K562 (cell line): ENCODE data around the gene WDR45. TPM values are rescaled to one million over a fixed set of nuclear protein-coding genes. Genes with fewer than 3 reads are reported as not detected.

Experiments used
- FOXK1 ChIP-seq: sonication (generic); formaldehyde crosslinking; IDR thresholded peaks from 2 replicates; pipeline ENCODE4 v1.8.0; 2022; ENCODE audit warnings: missing genetic modification reagents, mild to moderate bottlenecking, borderline replicate concordance
- KAT8 ChIP-seq: fragments of 450-650 bp; IDR thresholded peaks from 2 replicates; pipeline ENCODE4 v1.6.1; 2016; ENCODE audit warnings: low read depth, mild to moderate bottlenecking
- KLF6 ChIP-seq: fragments of 250-450 bp; sonication (Bioruptor Pico); IDR thresholded peaks from 2 replicates; pipeline ENCODE4 v1.4.0; 2020; ENCODE audit warnings: mild to moderate bottlenecking, moderate library complexity, borderline replicate concordance
- MCM2 ChIP-seq: fragments of 450-650 bp; IDR thresholded peaks from 2 replicates; pipeline ENCODE4 v1.6.1; 2017; ENCODE audit warnings: low read depth, mild to moderate bottlenecking
- MXD1 ChIP-seq: fragments of 250-450 bp; sonication (Bioruptor Pico); IDR thresholded peaks from 2 replicates; pipeline ENCODE4 v1.8.0; 2021; ENCODE audit warnings: borderline replicate concordance, mild to moderate bottlenecking, moderate library complexity; ENCODE audit not compliant: poor library complexity, severe bottlenecking
- NCOA6 ChIP-seq: fragments of 450-650 bp; IDR thresholded peaks from 2 replicates; pipeline ENCODE4 v1.6.1; 2017; ENCODE audit warnings: mild to moderate bottlenecking
- NR2F6 ChIP-seq: fragments of 450-650 bp; formaldehyde crosslinking; IDR thresholded peaks from 2 replicates; pipeline ENCODE4 v1.4.0; 2020; ENCODE audit warnings: mild to moderate bottlenecking
- POLR2A ChIP-seq: fragments of 450-650 bp; conservative IDR thresholded peaks from 2 replicates; pipeline ENCODE4 v1.6.1; 2016
- POLR3A ChIP-seq: IDR thresholded peaks from 2 replicates; pipeline ENCODE4 v1.6.1; 2011; ENCODE audit warnings: borderline replicate concordance, mild to moderate bottlenecking, moderate library complexity; ENCODE audit not compliant: insufficient read length, insufficient read depth; ENCODE audit errors: extremely low read depth
- RBFOX2 ChIP-seq: fragments of 200-400 bp; formaldehyde crosslinking; IDR thresholded peaks from 2 replicates; pipeline ENCODE4 v1.6.1; 2017; ENCODE audit warnings: low read depth, mild to moderate bottlenecking, low read length, moderate library complexity
- SMC3 ChIP-seq: conservative IDR thresholded peaks from 2 replicates; pipeline ENCODE4 v1.6.1; 2011; ENCODE audit warnings: low read depth, low read length, improper control_type of control experiment; ENCODE audit not compliant: insufficient read depth
- ZFPM2 ChIP-seq: fragments of 250-450 bp; sonication (Bioruptor Pico); IDR thresholded peaks from 2 replicates; pipeline ENCODE4 v1.5.1; 2022; ENCODE audit warnings: mild to moderate bottlenecking
- ZNF431 ChIP-seq: sonication (generic); formaldehyde crosslinking; IDR thresholded peaks from 2 replicates; pipeline ENCODE4 v1.8.0; 2022; ENCODE audit warnings: mild to moderate bottlenecking, missing genetic modification reagents
- polyA plus RNA-seq, 8 experiments: library from polyadenylated mRNA; depleted of rRNA in 4 of 8; stranded (reverse) in 5 of 8; unstranded in 3 of 8; fragments of >200 nt; fragmentation: Nextera tagmentation in 2 of 8; fragmentation: Illumina TruSeq in 1 of 8; extraction: Ambion mirVana in 2 of 8; extraction: Trizol in 1 of 8; gene quantifications; 2 replicates each; pipeline versions ENCODE4 v1.2.1 to v1.2.3, GENCODE V29; 2011 to 2014; ENCODE audit warnings: inconsistent platforms in 1 of 8, missing spikeins in 1 of 8
- total RNA-seq, 7 experiments: library from RNA; depleted of rRNA in 6 of 7; stranded (reverse); fragments of >200 nt in 6 of 7; fragmentation: Illumina TruSeq in 2 of 7; extraction: Trizol in 2 of 7; gene quantifications; 2 replicates each; pipeline versions ENCODE4 v1.2.1 to v1.2.3, GENCODE V29; 2011 to 2021; ENCODE audit warnings: low replicate concordance in 1 of 7
- TF ChIP-seq, protein P1 (sequence below): fragments of 250-450 bp; sonication (Bioruptor Pico); IDR thresholded peaks from 2 replicates; pipeline ENCODE4 v1.5.0; 2020; ENCODE audit warnings: mild to moderate bottlenecking
- TF ChIP-seq, protein P2 (sequence below): fragments of 450-650 bp; IDR thresholded peaks from 2 replicates; pipeline ENCODE4 v1.6.1; 2016; ENCODE audit warnings: mild to moderate bottlenecking
- TF ChIP-seq, protein P3 (sequence below): fragments of 250-450 bp; sonication (Bioruptor Pico); IDR thresholded peaks from 2 replicates; pipeline ENCODE4 v1.5.0; 2020; ENCODE audit warnings: mild to moderate bottlenecking, borderline replicate concordance
- TF ChIP-seq, protein P4 (sequence below), 2 experiments: fragments of 150-350 bp in 1 of 2; IDR thresholded peaks; 2 replicates each; pipeline ENCODE4 v1.6.1; 2012 to 2016; ENCODE audit warnings: low read depth in 2 of 2, low read length in 2 of 2, mild to moderate bottlenecking in 1 of 2, moderate library complexity in 1 of 2

Gene WDR45
- total and polyA plus RNA-seq, 9 of the 15 experiments (the other 6 are each of a cell fraction or from before 2014, with no cell fraction given): 19.4 to 136 (median 59.7) TPM

- TF ChIP-seq, protein P1, sequence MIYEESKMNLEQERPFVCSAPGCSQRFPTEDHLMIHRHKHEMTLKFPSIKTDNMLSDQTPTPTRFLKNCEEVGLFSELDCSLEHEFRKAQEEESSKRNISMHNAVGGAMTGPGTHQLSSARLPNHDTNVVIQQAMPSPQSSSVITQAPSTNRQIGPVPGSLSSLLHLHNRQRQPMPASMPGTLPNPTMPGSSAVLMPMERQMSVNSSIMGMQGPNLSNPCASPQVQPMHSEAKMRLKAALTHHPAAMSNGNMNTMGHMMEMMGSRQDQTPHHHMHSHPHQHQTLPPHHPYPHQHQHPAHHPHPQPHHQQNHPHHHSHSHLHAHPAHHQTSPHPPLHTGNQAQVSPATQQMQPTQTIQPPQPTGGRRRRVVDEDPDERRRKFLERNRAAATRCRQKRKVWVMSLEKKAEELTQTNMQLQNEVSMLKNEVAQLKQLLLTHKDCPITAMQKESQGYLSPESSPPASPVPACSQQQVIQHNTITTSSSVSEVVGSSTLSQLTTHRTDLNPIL (CRISPR knock-in tag): no peak
- TF ChIP-seq FOXK1 (CRISPR knock-in tag) (no peak), NCOA6 (no peak), POLR2A (no peak; the same call in 1 of the 2 replicates), KAT8 (no peak), MCM2 (no peak), SMC3 (peak; percentile 61), ZFPM2 (no peak), RBFOX2 (peak; percentile 58; the same call in 1 of the 2 replicates), ZNF431 (CRISPR knock-in tag) (no peak), NR2F6 (CRISPR knock-in tag) (no peak), MXD1 (CRISPR knock-in tag) (no peak), KLF6 (no peak), POLR3A (no peak)
- TF ChIP-seq, protein P2, sequence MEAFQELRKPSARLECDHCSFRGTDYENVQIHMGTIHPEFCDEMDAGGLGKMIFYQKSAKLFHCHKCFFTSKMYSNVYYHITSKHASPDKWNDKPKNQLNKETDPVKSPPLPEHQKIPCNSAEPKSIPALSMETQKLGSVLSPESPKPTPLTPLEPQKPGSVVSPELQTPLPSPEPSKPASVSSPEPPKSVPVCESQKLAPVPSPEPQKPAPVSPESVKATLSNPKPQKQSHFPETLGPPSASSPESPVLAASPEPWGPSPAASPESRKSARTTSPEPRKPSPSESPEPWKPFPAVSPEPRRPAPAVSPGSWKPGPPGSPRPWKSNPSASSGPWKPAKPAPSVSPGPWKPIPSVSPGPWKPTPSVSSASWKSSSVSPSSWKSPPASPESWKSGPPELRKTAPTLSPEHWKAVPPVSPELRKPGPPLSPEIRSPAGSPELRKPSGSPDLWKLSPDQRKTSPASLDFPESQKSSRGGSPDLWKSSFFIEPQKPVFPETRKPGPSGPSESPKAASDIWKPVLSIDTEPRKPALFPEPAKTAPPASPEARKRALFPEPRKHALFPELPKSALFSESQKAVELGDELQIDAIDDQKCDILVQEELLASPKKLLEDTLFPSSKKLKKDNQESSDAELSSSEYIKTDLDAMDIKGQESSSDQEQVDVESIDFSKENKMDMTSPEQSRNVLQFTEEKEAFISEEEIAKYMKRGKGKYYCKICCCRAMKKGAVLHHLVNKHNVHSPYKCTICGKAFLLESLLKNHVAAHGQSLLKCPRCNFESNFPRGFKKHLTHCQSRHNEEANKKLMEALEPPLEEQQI: no peak
- TF ChIP-seq, protein P3, sequence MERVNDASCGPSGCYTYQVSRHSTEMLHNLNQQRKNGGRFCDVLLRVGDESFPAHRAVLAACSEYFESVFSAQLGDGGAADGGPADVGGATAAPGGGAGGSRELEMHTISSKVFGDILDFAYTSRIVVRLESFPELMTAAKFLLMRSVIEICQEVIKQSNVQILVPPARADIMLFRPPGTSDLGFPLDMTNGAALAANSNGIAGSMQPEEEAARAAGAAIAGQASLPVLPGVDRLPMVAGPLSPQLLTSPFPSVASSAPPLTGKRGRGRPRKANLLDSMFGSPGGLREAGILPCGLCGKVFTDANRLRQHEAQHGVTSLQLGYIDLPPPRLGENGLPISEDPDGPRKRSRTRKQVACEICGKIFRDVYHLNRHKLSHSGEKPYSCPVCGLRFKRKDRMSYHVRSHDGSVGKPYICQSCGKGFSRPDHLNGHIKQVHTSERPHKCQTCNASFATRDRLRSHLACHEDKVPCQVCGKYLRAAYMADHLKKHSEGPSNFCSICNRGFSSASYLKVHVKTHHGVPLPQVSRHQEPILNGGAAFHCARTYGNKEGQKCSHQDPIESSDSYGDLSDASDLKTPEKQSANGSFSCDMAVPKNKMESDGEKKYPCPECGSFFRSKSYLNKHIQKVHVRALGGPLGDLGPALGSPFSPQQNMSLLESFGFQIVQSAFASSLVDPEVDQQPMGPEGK (CRISPR knock-in tag): no peak
- TF ChIP-seq, protein P4, sequence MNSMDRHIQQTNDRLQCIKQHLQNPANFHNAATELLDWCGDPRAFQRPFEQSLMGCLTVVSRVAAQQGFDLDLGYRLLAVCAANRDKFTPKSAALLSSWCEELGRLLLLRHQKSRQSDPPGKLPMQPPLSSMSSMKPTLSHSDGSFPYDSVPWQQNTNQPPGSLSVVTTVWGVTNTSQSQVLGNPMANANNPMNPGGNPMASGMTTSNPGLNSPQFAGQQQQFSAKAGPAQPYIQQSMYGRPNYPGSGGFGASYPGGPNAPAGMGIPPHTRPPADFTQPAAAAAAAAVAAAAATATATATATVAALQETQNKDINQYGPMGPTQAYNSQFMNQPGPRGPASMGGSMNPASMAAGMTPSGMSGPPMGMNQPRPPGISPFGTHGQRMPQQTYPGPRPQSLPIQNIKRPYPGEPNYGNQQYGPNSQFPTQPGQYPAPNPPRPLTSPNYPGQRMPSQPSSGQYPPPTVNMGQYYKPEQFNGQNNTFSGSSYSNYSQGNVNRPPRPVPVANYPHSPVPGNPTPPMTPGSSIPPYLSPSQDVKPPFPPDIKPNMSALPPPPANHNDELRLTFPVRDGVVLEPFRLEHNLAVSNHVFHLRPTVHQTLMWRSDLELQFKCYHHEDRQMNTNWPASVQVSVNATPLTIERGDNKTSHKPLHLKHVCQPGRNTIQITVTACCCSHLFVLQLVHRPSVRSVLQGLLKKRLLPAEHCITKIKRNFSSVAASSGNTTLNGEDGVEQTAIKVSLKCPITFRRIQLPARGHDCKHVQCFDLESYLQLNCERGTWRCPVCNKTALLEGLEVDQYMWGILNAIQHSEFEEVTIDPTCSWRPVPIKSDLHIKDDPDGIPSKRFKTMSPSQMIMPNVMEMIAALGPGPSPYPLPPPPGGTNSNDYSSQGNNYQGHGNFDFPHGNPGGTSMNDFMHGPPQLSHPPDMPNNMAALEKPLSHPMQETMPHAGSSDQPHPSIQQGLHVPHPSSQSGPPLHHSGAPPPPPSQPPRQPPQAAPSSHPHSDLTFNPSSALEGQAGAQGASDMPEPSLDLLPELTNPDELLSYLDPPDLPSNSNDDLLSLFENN (IDR thresholded peaks at IDR 0.05; ENCODE audit: low read depth in 2 of 2, low read length in 2 of 2): 0 out of 4 replicates have a peak, but pooled peaks of 1 of the 2 experiments have one; percentile 15
Measured at GRCh38 chrX:49043220-49043986, 36.3 kb downstream of the WDR45 start, which contains the start of gene TFE3 (continued).
